GDM1 (cell line): ENCODE data around the gene NXPH3.

Experiments used
- DNase-seq: peaks from one replicate; lab custom pipeline; 2025; lab: John Stamatoyannopoulos, UW

The NXPH3 gene

GRCh38 chr17:49630113-49630900 lies 54.6 kb downstream of the NXPH3 start:
- DNase-seq, result no peak

GRCh38 chr17:49631496-49631895 lies 55.8 kb downstream of the NXPH3 start:
- no peak for DNase-seq
